CD4-positive, alpha-beta T cell treated with Interleukin-2 at 100 ng/mL for 4 hours (primary cell): ENCODE measurements around the gene MTCL3.

ENCODE experiments used
- DNase-seq: peaks from one replicate; pipeline ENCODE4 v3.0.0-alpha.2; 2020; ENCODE audit warnings: low spot score

Gene MTCL3

GRCh38 chr6:127518710-127519468 lies at the start of gene MTCL3:
Gene MTCL3 (minus strand): TSS chr6:127519335.
- peak; percentile 34 for DNase-seq

DNA sequence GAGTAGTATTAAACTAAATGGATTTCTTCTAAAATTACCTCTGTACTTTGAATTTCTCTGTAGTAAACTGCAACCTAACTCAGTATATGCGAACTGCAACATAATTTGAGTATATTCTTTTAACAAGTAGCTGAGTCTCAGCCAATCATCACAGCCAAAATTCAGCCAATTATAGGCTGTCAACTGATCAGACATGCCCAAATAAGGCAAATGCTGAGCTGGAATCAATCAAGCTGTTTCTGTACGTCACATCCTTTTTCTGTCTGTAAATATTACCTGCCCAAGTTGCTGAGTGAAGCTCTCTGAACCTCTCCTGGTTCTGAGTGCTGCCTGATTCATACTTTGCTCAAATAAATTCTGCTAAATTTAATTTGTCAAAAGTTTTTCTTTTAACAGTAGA lies 48.3 kb upstream of the MTCL3 start:
- no peak for DNase-seq

DNA sequence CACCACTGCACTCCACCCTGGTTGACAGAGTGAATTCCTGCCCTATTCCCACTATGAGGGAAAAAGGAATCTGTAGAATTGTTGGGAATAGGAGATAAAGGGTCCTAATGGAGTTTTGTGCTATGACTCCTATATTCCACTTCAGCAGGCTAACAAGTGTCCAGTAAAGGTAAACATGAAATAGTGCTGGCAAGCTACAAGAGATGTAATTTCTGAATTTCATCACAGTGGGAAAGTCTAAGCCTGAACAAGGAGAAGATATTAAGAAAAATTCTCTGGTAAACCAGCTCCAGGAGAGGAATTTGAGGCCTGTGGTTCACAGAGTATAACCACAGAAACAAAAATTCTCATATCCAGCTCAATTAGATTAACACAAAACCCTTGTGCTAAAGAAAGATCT lies 47.5 kb upstream of the MTCL3 start:
- DNase-seq, result no peak

- no peak for DNase-seq
Observed at GRCh38 chr6:127566119-127566518, 47.0 kb upstream of the MTCL3 start.

DNA sequence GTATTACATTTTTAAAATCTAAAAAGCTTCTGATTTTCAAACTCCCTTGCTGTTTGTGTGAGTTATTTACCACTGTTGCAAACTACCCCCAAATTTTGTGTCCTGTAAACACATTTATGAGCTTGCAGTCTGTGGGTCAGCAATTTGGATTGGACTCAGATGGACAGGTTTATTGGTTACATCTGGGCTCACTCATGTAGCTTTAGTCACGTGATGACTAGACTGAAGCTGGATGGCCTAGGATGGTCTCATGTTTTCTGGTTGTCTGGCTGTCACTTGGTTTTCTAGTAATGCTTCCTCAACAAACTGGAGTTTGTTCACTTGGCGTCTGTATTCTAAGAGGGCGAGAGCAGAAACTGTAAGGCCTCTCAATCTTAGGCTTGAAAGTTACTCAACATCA lies 45.6 kb upstream of the MTCL3 start:
- no peak for DNase-seq

DNA sequence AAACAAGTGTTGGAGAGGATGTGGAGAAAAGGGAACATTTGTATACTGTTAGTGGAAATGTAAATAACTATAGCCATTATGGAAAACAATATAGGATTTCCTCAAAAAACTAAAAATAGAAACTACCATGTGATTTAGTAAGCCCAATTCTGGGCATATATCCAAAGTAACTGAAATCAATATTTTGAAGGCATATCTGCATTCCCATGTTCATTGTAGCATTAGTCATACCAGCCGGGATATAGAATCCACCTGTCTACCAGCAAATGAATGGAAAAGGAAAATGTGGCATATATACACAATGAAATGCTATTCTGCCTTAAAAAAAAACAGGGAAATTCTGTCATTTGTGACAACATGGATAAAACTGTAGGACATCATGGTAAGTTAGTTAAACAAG lies 42.5 kb upstream of the MTCL3 start:
- DNase-seq, result no peak

- DNase-seq, result peak; percentile 17
Observed at GRCh38 chr6:127554435-127555006, 35.4 kb upstream of the MTCL3 start.

DNA sequence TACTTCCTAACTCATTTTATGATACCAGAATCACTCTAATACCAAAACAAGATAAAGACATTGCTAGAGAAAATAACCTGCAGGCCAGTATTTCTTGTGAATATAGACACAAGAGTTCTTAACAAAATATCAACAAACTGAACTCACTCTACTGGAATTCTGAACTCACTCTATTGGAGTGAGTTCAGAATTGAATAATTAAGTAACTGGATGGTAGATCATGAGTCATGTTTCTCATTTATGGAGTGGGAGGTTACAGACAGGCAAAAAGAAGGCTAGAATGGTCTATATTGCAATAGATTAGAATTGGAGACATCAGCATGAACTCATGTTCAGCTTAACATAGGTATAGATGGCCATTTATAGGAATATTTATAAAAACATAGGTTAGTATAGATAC lies 31.3 kb upstream of the MTCL3 start:
- no peak for DNase-seq

- DNase-seq, result no peak
Observed at GRCh38 chr6:127547904-127548649, 28.9 kb upstream of the MTCL3 start.

- no peak for DNase-seq
Observed at GRCh38 chr6:127547215-127547614, 28.1 kb upstream of the MTCL3 start.

- DNase-seq, result peak; percentile 14
Observed at GRCh38 chr6:127539272-127539671, 20.1 kb upstream of the MTCL3 start.

DNA sequence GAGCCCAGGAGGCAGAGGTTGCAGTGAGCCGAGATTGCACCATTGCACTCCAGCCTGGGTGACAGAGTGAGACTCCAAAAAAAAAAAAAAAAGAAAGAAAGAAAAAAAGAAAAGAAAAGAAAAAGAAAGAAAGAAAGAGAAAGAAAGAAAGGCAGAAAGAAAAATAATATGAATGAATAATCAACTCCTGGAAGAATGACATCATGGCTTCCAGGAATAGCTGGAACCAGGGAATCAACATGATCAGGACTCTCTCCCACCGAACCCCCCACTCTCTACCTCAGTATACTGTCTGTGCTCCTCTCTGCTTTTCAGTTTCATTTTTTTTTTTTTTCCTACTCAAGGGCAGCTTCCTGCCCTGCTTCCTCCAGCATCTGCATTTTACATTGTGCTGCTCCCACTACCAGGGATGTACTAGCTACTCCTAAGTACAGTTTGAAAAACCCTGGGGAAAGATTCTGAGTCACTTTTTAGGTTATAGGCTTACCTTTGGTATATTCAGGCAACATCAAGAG lies 19.7 kb upstream of the MTCL3 start:
- DNase-seq, result no peak

- no peak for DNase-seq
Observed at GRCh38 chr6:127533736-127534135, 14.6 kb upstream of the MTCL3 start.

DNA sequence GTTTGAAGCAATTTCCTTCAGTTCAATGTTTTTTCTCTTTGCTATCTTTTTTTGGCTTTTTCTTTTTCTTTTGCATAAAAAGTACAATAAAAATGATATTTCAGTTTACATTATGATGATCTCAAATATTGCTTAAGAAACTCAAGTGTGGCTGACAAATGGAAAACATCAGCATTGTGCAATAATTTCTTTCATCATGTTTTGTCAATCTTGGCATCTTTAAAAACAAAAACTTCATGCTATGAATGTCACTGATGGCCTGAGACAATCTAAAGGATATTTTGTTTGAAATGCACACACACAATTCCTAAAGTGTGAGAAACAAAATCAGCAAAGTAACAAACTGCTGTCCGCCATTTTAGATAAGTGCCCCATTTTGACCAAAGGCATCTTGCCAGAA lies 13.9 kb upstream of the MTCL3 start:
- no peak for DNase-seq

DNA sequence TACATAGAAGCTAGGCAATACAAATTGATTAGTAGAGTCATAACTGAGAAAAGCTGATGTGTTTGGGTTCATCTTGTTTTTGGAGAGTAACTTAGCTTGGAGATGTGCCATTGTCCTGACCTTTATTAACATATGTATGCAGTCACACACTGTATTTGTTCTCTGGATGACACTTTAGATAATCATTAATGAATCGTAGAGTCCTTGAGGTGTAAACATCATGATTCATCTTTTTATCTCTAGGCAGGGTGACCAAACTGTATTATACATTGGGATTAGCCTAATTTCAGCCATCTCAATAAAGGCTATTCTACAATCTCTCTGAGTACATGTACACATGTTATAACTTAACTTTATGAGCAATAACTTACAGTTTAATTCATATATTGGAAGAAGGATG lies 3.6 kb upstream of the MTCL3 start:
- no peak for DNase-seq

GRCh38 chr6:127520066-127520465 lies 931 bp upstream of the MTCL3 start:
- DNase-seq, result peak; percentile 15

DNA sequence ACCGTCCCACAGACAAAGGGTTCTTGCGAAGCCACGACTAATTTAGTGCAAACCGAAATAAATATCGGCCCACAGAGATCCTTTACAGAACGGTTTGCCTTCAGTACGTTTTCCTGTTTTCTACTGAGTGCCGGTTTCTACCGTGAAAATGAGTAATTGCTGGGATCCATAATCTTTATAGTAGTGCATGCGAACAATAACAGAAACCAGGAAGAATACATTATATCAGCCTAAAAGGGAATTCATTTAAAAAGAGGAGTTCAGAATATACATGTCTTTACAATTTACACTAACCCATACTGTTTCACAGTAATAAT lies 292 bp upstream of the MTCL3 start:
- no peak for DNase-seq

GRCh38 chr6:127518191-127518709 lies 885 bp downstream of the MTCL3 start:
- DNase-seq, result no peak

DNA sequence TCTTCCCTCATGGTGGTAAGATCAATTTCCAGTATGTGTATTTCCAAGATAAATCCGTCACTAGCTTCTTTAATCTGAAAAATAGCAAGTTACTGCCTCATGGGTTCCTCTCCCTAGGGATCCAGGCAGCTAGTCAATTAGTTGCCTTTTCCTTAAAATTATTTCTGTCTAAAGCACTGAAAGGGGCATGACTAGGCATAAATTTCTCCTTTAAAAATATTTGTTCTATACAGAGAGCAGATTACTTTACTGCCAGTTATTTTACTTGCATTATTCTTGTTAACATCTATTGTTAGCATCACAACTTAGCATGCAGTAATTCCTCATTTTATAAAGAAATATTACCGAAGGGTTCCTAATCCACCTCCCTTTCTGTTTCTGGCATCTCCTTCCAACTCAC lies 1.4 kb downstream of the MTCL3 start:
- no peak for DNase-seq

GRCh38 chr6:127516662-127517273 lies 2.4 kb downstream of the MTCL3 start:
- peak; percentile 50 for DNase-seq

DNA sequence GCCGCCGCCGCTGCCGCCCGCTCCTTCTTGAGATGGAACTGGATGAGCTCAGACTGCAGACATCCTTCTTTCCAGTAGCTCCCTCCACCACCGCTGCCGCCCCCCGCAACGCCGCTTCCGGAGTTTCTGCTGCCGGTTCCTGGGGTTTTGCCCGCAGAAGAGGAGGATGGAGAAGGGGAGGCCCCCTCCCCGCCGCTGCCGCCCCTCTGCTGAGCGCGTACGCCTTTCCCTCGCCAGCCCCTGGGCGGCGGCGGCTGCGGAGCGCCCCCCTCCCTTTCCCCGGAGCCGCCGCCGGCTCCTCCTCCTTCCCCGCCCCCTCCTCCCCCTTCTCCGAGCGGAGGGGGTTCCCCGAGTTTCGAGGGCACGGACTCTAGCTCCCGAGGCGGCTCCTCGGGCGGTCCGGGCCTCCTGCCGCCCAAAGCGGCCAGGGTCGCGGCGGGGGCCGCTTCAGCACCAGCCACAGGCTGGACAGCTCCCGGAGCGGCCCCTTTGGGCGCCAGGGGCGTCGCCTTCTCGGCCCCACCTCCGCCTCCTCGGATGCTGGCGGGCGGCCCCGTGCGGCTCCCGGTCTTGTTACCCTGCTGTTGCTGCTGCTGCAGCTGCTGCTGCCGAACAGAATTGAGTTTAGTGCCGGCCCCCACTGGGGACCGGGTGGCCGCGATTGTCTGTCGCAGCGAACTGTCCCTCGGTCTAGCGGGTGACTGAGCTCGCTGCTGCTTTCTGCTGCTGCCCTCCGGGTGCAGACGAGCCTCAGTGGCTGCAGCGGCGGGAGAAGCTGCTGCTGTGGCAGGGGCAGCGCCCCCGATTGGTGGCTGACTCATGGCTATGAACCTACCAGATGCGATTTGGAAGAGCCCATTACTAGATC lies 3.1 kb downstream of the MTCL3 start:
- DNase-seq, result peak; percentile 67
